ENCODE data around the gene ATP1B1. TPM values are rescaled to one million over a fixed set of nuclear protein-coding genes. Genes with fewer than 3 reads are reported as not detected.

ATP1B1 gene
- total and polyA plus RNA-seq, 2 experiments from 2014 or later, result 6.9 to 16.1 TPM

- no peaks in the 10 kb centered on the region for H3K36me3 ChIP-seq (ENCODE audit: low read depth)
- no peaks in the 10 kb centered on the region for H3K79me2 ChIP-seq (ENCODE audit: insufficient read depth)
- no peak for TF ChIP-seq EZH2phosphoT487 (IDR thresholded peaks at IDR 0.05; ENCODE audit: insufficient read depth, low read depth)
- no peak for TF ChIP-seq EZH2 (IDR thresholded peaks at IDR 0.05; ENCODE audit: insufficient read depth, poor library complexity, severe bottlenecking)
- H3K27ac ChIP-seq, result no peak overlapping the region
- H4K20me1 ChIP-seq (ENCODE audit: insufficient read depth), result no peaks in the 10 kb centered on the region
- no peaks in the 10 kb centered on the region for H3K4me1 ChIP-seq (ENCODE audit: insufficient read depth)
- H3K9me2 ChIP-seq (ENCODE audit: insufficient read depth), result no peaks in the 10 kb centered on the region
- no peak overlapping the region for H3K4me3 ChIP-seq
- no peak overlapping the region for H3K9ac ChIP-seq
- no peaks in the 10 kb centered on the region for H3K27me3 ChIP-seq (replicated peaks; ENCODE audit: insufficient read depth)
- H3K9me3 ChIP-seq (ENCODE audit: low read depth), result no peaks in the 10 kb centered on the region
- H3K4me2 ChIP-seq (ENCODE audit: unreplicated experiment), result no peak overlapping the region
- no peak for DNase-seq
- H3F3A ChIP-seq (ENCODE audit: insufficient read depth), result no peaks in the 10 kb centered on the region
- H2AFZ ChIP-seq, result no peak overlapping the region
- WGBS, 2 experiments (ENCODE audit: low coverage in 1 of 2, low lambda C conversion rate in 2 of 2, missing lambda C conversion rate in 2 of 2), result 89 to 92% methylated on average over 5 of the region's 5 CpGs
- in situ Hi-C loops (cut with MboI), result no loop called here
Measured at GRCh38 chr1:169148472-169149252, 42.2 kb downstream of the ATP1B1 start.

GRCh38 chr1:169149555-169150286 is 43.2 kb downstream of the ATP1B1 start:
- H3K27me3 ChIP-seq (replicated peaks; ENCODE audit: insufficient read depth), result no peaks in the 10 kb centered on the region
- 68 to 80% methylated on average over 2 of the region's 2 CpGs for WGBS, 2 experiments (ENCODE audit: low coverage in 1 of 2, low lambda C conversion rate in 2 of 2, missing lambda C conversion rate in 2 of 2)
- no peaks in the 10 kb centered on the region for H3K4me1 ChIP-seq (ENCODE audit: insufficient read depth)
- H2AFZ ChIP-seq, result no peak overlapping the region
- H3K9ac ChIP-seq, result no peak overlapping the region
- H3F3A ChIP-seq (ENCODE audit: insufficient read depth), result no peaks in the 10 kb centered on the region
- no peak overlapping the region for H3K27ac ChIP-seq
- no peak overlapping the region for H3K4me2 ChIP-seq (ENCODE audit: unreplicated experiment)
- no peak overlapping the region for H3K4me3 ChIP-seq
- H3K9me2 ChIP-seq (ENCODE audit: insufficient read depth), result no peaks in the 10 kb centered on the region
- TF ChIP-seq EZH2 (IDR thresholded peaks at IDR 0.05; ENCODE audit: insufficient read depth, poor library complexity, severe bottlenecking) (no peak), EZH2phosphoT487 (IDR thresholded peaks at IDR 0.05; ENCODE audit: insufficient read depth, low read depth) (no peak)
- no peaks in the 10 kb centered on the region for H3K79me2 ChIP-seq (ENCODE audit: insufficient read depth)
- no peak for DNase-seq
- H4K20me1 ChIP-seq (ENCODE audit: insufficient read depth), result no peaks in the 10 kb centered on the region
- in situ Hi-C loops (cut with MboI), result no loop called here
- H3K9me3 ChIP-seq (ENCODE audit: low read depth), result no peaks in the 10 kb centered on the region
- H3K36me3 ChIP-seq (ENCODE audit: low read depth), result no peaks in the 10 kb centered on the region

- Histone ChIP-seq H3K4me2 (ENCODE audit: unreplicated experiment) (no peak overlapping the region), H3F3A (ENCODE audit: insufficient read depth) (no peaks in the 10 kb centered on the region), H3K9me3 (ENCODE audit: low read depth) (no peaks in the 10 kb centered on the region), H3K27ac (no peak overlapping the region), H3K27me3 (replicated peaks; ENCODE audit: insufficient read depth) (no peaks in the 10 kb centered on the region), H3K9ac (no peak overlapping the region), H3K79me2 (ENCODE audit: insufficient read depth) (no peaks in the 10 kb centered on the region), H3K36me3 (ENCODE audit: low read depth) (no peaks in the 10 kb centered on the region), H4K20me1 (ENCODE audit: insufficient read depth) (no peaks in the 10 kb centered on the region), H2AFZ (no peak overlapping the region), H3K4me3 (no peak overlapping the region), H3K4me1 (ENCODE audit: insufficient read depth) (no peaks in the 10 kb centered on the region), H3K9me2 (ENCODE audit: insufficient read depth) (no peaks in the 10 kb centered on the region)
- DNase-seq, result no peak
- in situ Hi-C loops (cut with MboI), result no loop called here
- TF ChIP-seq EZH2 (IDR thresholded peaks at IDR 0.05; ENCODE audit: insufficient read depth, poor library complexity, severe bottlenecking) (no peak), EZH2phosphoT487 (IDR thresholded peaks at IDR 0.05; ENCODE audit: insufficient read depth, low read depth) (no peak)
- 93 to 97% methylated on average over 4 of the region's 4 CpGs for WGBS, 2 experiments (ENCODE audit: low coverage in 1 of 2, low lambda C conversion rate in 2 of 2, missing lambda C conversion rate in 2 of 2)
Measured at GRCh38 chr1:169150641-169151337, 44.3 kb downstream of the ATP1B1 start.

GRCh38 chr1:169151338-169151837 is 44.9 kb downstream of the ATP1B1 start:
- WGBS, 2 experiments (ENCODE audit: low coverage in 1 of 2, low lambda C conversion rate in 2 of 2, missing lambda C conversion rate in 2 of 2), result 86 to 88% methylated on average over 3 to 5 of the region's 5 CpGs
- Histone ChIP-seq H3K4me1 (ENCODE audit: insufficient read depth) (no peaks in the 10 kb centered on the region), H3K9me2 (ENCODE audit: insufficient read depth) (no peaks in the 10 kb centered on the region), H3K4me2 (ENCODE audit: unreplicated experiment) (no peak overlapping the region), H4K20me1 (ENCODE audit: insufficient read depth) (no peaks in the 10 kb centered on the region), H3F3A (ENCODE audit: insufficient read depth) (no peaks in the 10 kb centered on the region), H3K36me3 (ENCODE audit: low read depth) (no peaks in the 10 kb centered on the region), H3K27ac (no peak overlapping the region), H3K79me2 (ENCODE audit: insufficient read depth) (no peaks in the 10 kb centered on the region), H3K9me3 (ENCODE audit: low read depth) (no peaks in the 10 kb centered on the region), H2AFZ (no peak overlapping the region), H3K4me3 (no peak overlapping the region), H3K9ac (no peak overlapping the region), H3K27me3 (replicated peaks; ENCODE audit: insufficient read depth) (no peaks in the 10 kb centered on the region)
- DNase-seq, result no peak
- in situ Hi-C loops (cut with MboI), result no loop called here
- no peak for TF ChIP-seq EZH2phosphoT487 (IDR thresholded peaks at IDR 0.05; ENCODE audit: insufficient read depth, low read depth)
- TF ChIP-seq EZH2 (IDR thresholded peaks at IDR 0.05; ENCODE audit: insufficient read depth, poor library complexity, severe bottlenecking), result no peak

Measured in GM23248 (cell line).